Esophagus squamous epithelium (tissue), 4 donors: ENCODE measurements around the gene NCAM1.

Experiments
- CTCF ChIP-seq, 6 experiments: fragments of 450-650 bp in 4 of 6; fragments of 200-600 bp in 2 of 6; sonication (generic) in 2 of 6; IDR thresholded peaks; one replicate each; pipeline ENCODE4 v1.5.1; 2016 to 2019; ENCODE audit warnings: antibody characterized with exemption in 6 of 6, mild to moderate bottlenecking in 4 of 6, moderate library complexity in 4 of 6
- POLR2A ChIP-seq, 4 donors: fragments of 450-650 bp; IDR thresholded peaks; one replicate each; pipeline ENCODE4 v1.6.1; 2017; ENCODE audit warnings: antibody characterized with exemption in 4 of 4, mild to moderate bottlenecking in 4 of 4, moderate library complexity in 3 of 4

- TF ChIP-seq CTCF (IDR thresholded peaks at IDR 0.05) (no peak), POLR2A (IDR thresholded peaks at IDR 0.05) (no peak)
These were observed 279.8 kb downstream of the NCAM1 start for GRCh38 chr11:113240790-113241635.
